ENCODE data around the gene EXOSC5. TPM values are rescaled to one million over a fixed set of nuclear protein-coding genes. Genes with fewer than 3 reads are reported as not detected.

The EXOSC5 gene
- total and polyA plus RNA-seq, 4 experiments from 2014 or later: 18.2 to 58.6 (median 34.7) TPM

DNA sequence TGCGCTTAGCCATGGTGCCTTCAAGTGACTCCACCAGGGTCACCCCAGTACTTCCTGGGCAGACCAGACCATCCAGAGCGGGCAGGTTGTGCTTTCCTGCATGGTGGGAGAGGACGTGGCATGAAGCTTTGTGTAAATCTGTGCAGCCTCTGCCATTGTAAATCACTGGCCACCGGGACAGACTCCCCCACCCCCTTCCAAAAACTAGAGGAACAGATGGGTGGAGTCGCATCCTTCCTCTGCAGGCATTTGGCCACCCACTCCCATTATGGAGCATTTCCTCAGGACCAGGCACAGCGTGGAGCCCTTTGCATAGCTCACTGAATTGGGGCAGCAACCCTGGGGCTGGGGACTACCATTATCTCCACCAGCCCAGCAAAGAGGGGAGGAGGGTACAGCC lies 8.6 kb upstream of the EXOSC5 start:
- peaks cover 14 to 35% (median 25%) of the 10 kb centered on the region in 4 donors for H3K4me1 Mint-ChIP-seq
- Histone ChIP-seq H3K27ac (ENCODE audit: low read depth, low read length) (no peak overlapping the region), H3K9me3 (ENCODE audit: control insufficient read depth in 1 of 2, low read length in 2 of 2) (no peaks in the 10 kb centered on the region), H3K36me3 (ENCODE audit: insufficient read depth, low read length) (peaks cover 3% of the 10 kb centered on the region), H3K27me3 (ENCODE audit: insufficient read depth, low read length) (no peaks in the 10 kb centered on the region), H3K4me3 (ENCODE audit: low read length in 2 of 2) (no peak overlapping the region), H3K4me1 (ENCODE audit: insufficient read depth, low read length) (peaks cover 4% of the 10 kb centered on the region)
- H3K4me3 Mint-ChIP-seq: no peak overlapping the region
- ChIA-PET CTCF (ENCODE audit: partially characterized antibody) (interaction anchor here (1.2 kb wide), 1 partner anchor 41 kb away, joined by 3 read pairs; no protein-coding TSS in a partner anchor), POLR2A (ENCODE audit: partially characterized antibody) (no interaction called here)
- DNase-seq: no peak
- no peak overlapping the region for H3K27ac Mint-ChIP-seq
- H3K27me3 Mint-ChIP-seq: no peaks in the 10 kb centered on the region
- peaks cover 8 to 24% of the 10 kb centered on the region in 2 donors for H3K36me3 Mint-ChIP-seq
- no peaks in the 10 kb centered on the region for H3K9me3 Mint-ChIP-seq
- intact Hi-C loops (cut with micrococcal nuclease): no loop called here

DNA sequence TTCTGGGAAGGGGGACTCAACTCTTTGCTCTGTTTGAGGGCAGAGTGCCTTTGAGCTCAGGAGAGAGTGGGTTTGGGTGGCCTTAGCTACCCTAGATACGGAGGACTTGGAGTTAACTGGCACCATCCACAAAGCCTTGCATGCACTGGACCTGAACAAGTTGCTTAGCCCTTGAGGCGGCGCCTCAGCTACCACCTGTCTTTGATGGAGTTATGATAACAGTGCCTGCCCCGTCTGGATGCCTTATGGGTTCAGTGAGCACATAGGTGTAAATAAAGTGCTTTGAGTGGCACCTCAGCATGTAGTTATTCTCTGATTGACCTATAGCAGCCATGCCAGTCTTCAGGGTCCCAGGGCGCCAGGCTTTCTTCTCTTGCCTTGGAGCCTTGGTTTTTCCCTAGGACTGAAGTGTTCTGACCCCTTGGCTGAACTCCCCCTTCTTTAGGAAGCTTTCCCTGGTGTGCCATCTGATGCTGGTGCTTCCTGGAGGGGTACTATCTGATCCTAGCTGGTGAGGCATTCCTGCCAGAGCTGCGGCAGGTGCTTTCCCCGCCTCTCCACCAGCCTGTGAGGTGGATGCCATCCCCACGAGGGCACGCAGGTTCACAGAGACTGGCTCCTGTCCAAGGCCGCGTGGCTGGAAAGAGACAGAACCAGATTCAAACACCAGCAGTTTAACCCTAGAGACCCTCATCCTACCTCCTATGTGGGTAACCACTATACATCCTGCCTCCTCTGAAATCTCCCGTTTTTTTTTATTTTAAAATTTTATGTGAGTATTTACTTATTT lies 6.2 kb upstream of the EXOSC5 start:
- Mint-ChIP-seq H3K36me3 (peaks cover 4 to 15% of the 10 kb centered on the region in 2 donors), H3K9me3 (no peaks in the 10 kb centered on the region), H3K27ac (no peak overlapping the region), H3K27me3 (no peaks in the 10 kb centered on the region), H3K4me1 (peaks cover 15 to 36% (median 23%) of the 10 kb centered on the region in 4 donors), H3K4me3 (no peak overlapping the region)
- intact Hi-C loops (cut with micrococcal nuclease): no loop called here
- Histone ChIP-seq H3K36me3 (ENCODE audit: insufficient read depth, low read length) (no peaks in the 10 kb centered on the region), H3K27me3 (ENCODE audit: insufficient read depth, low read length) (no peaks in the 10 kb centered on the region), H3K27ac (ENCODE audit: low read depth, low read length) (no peak overlapping the region), H3K4me1 (ENCODE audit: insufficient read depth, low read length) (peaks cover 10% of the 10 kb centered on the region), H3K4me3 (ENCODE audit: low read length in 2 of 2) (no peak overlapping the region), H3K9me3 (ENCODE audit: control insufficient read depth in 1 of 2, low read length in 2 of 2) (no peaks in the 10 kb centered on the region)
- ChIA-PET POLR2A (ENCODE audit: partially characterized antibody) (interaction anchor here (0.7 kb wide), 1 partner anchor 331 kb away, joined by 3 read pairs; no protein-coding TSS in a partner anchor), CTCF (ENCODE audit: partially characterized antibody) (no interaction called here)
- no peak for DNase-seq

DNA sequence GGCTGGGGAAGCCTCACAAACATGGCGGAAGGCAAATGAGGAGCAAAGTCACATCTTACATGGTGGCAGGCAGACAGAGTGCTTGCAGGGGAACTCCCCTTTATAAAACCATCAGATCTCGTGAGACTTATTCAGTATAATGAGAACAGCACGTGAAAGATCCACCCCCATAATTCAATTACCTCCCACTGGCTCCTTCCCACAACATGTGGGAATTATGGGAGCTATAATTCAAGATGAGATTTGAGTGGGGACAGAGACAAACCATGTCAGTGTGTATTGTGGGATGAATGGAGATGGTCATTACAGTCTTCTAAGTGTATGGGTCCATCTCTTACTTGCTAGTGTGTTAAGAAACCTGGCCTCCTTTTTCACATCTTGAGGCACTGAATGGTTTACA lies 4.9 kb upstream of the EXOSC5 start:
- intact Hi-C loops (cut with micrococcal nuclease): no loop called here
- H3K4me1 Mint-ChIP-seq: peaks cover 19 to 47% (median 29%) of the 10 kb centered on the region in 4 donors
- no peak overlapping the region for H3K27ac ChIP-seq (ENCODE audit: low read depth, low read length)

DNA sequence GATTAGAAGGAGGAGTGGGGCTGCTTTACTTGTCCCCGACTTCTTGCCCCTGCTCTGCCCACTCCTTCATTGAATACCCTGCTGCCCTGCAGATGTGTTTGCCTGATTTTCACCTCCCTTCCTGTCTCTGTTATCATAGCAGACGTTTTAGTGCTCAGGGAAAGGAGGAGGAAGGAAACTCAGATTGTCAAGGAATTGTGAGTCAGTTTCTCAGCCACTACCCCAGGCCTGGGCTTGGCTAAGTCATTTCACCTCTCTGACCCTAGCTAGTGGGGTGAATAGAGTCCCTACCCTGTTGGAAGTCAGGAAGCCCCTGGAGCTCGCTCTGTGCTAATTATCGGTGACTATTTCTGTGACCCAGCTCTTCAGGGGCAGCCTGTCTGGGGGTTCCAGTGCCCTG lies 4.3 kb upstream of the EXOSC5 start:
- H3K4me3 Mint-ChIP-seq: peak overlapping the region in 1 of 8 donors; percentile 32
- no peaks in the 10 kb centered on the region for H3K36me3 ChIP-seq (ENCODE audit: insufficient read depth, low read length)
- H3K27me3 ChIP-seq (ENCODE audit: insufficient read depth, low read length): no peaks in the 10 kb centered on the region
- H3K4me1 Mint-ChIP-seq: peaks cover 19 to 50% (median 30%) of the 10 kb centered on the region in 4 donors
- peaks cover 18% of the 10 kb centered on the region for H3K4me1 ChIP-seq (ENCODE audit: insufficient read depth, low read length)
- H3K9me3 Mint-ChIP-seq: no peaks in the 10 kb centered on the region
- no peaks in the 10 kb centered on the region for H3K9me3 ChIP-seq (ENCODE audit: control insufficient read depth in 1 of 2, low read length in 2 of 2)
- no peak overlapping the region for H3K27ac ChIP-seq (ENCODE audit: low read depth, low read length)
- ChIA-PET CTCF (ENCODE audit: partially characterized antibody) (interaction anchor here (1.4 kb wide), 2 partner anchors 30 to 32 kb away, joined by 3 read pairs; no protein-coding TSS in a partner anchor), POLR2A (ENCODE audit: partially characterized antibody) (no interaction called here)
- no peak for DNase-seq
- H3K27me3 Mint-ChIP-seq: no peaks in the 10 kb centered on the region
- H3K4me3 ChIP-seq (ENCODE audit: low read length in 2 of 2): no peak overlapping the region
- peaks cover 4 to 22% of the 10 kb centered on the region in 2 donors for H3K36me3 Mint-ChIP-seq
- intact Hi-C loops (cut with micrococcal nuclease): no loop called here
- H3K27ac Mint-ChIP-seq: peak overlapping the region in 3 of 7 donors; percentile 30 to 86 (median 49)

More for the DNA sequence above, 4.9 kb upstream of the EXOSC5 start:
- no peaks in the 10 kb centered on the region for H3K9me3 ChIP-seq (ENCODE audit: control insufficient read depth in 1 of 2, low read length in 2 of 2)
- CTCF ChIA-PET (ENCODE audit: partially characterized antibody): interaction anchor here (1.4 kb wide), 2 partner anchors 30 to 32 kb away, joined by 3 read pairs; no protein-coding TSS in a partner anchor
- H3K9me3 Mint-ChIP-seq: no peaks in the 10 kb centered on the region
- H3K36me3 Mint-ChIP-seq: peaks cover 4 to 24% of the 10 kb centered on the region in 2 donors
- DNase-seq: no peak
- peak overlapping the region in 1 of 8 donors; percentile 25 for H3K4me3 Mint-ChIP-seq
- H3K4me1 ChIP-seq (ENCODE audit: insufficient read depth, low read length): peaks cover 14% of the 10 kb centered on the region
- no peaks in the 10 kb centered on the region for H3K27me3 ChIP-seq (ENCODE audit: insufficient read depth, low read length)
- no peak overlapping the region for H3K4me3 ChIP-seq (ENCODE audit: low read length in 2 of 2)
- POLR2A ChIA-PET (ENCODE audit: partially characterized antibody): no interaction called here
- peak overlapping the region in 3 of 7 donors; percentile 18 to 86 (median 30) for H3K27ac Mint-ChIP-seq
- H3K27me3 Mint-ChIP-seq: no peaks in the 10 kb centered on the region
- H3K36me3 ChIP-seq (ENCODE audit: insufficient read depth, low read length): no peaks in the 10 kb centered on the region

DNA sequence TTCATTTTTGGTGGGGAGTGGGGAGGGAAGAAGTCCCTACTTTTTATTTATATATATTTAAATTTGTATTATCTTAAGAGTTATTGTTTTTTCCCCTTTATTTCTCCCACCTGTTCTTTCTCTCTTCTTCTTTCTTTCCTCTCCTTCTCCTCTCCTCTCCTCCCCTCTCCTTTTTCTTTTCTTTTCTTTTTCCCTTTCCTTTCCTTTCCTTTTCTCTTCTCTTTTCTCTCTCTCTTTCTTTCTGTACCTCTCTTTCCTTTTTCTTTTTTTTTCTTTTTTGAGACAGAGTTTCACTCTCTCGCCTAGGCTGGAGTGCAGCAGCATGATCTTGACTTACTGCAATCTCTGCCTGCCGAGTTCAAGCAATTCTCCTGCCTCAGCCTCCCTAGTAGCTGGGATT lies 2.4 kb upstream of the EXOSC5 start:
- H3K4me3 ChIP-seq (ENCODE audit: low read length in 2 of 2): no peak overlapping the region
- Mint-ChIP-seq H3K27me3 (no peaks in the 10 kb centered on the region), H3K9me3 (no peaks in the 10 kb centered on the region), H3K4me1 (peaks cover 27 to 65% (median 41%) of the 10 kb centered on the region in 4 donors), H3K36me3 (peaks cover 11 to 25% of the 10 kb centered on the region in 2 donors), H3K27ac (peak overlapping the region in 5 of 7 donors; percentile 32 to 98 (median 52)), H3K4me3 (peak overlapping the region in 6 of 8 donors; percentile 8 to 99 (median 94))
- intact Hi-C loops (cut with micrococcal nuclease): loop anchor here (5.0 kb wide), 1 partner anchor 148 kb away; no protein-coding TSS in a partner anchor
- H3K36me3 ChIP-seq (ENCODE audit: insufficient read depth, low read length): no peaks in the 10 kb centered on the region
- ChIA-PET CTCF (ENCODE audit: partially characterized antibody) (interaction anchor here (0.6 kb wide), 1 partner anchor 52 kb away, joined by 3 read pairs; no protein-coding TSS in a partner anchor), POLR2A (ENCODE audit: partially characterized antibody) (interaction anchor here (1.0 kb wide), 1 partner anchor 47 kb away, joined by 4 read pairs; no protein-coding TSS in a partner anchor)
- H3K4me1 ChIP-seq (ENCODE audit: insufficient read depth, low read length): peaks cover 31% of the 10 kb centered on the region
- H3K27ac ChIP-seq (ENCODE audit: low read depth, low read length): no peak overlapping the region
- no peak for DNase-seq
- no peaks in the 10 kb centered on the region for H3K27me3 ChIP-seq (ENCODE audit: insufficient read depth, low read length)
- H3K9me3 ChIP-seq (ENCODE audit: control insufficient read depth in 1 of 2, low read length in 2 of 2): no peaks in the 10 kb centered on the region

DNA sequence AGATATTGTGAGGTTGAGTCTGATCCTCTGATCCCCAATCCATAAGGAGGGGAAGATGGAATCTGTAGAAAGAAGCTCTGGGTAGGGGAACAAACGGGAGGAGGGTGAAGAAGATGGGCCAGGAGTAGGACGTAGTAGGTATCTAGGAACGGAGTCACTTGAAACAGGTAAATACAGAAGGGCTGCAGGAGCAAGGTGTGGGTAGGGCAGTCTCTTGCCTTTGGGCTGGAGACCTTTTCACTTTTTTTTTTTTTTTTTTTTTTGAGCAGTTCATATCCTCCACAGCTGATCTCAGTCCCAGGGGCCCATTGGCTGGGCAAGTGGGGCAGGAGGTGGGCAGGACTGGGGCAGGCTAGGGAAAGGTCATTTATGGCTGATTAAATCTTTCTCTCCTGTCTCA lies 1.9 kb upstream of the EXOSC5 start:
- no peak overlapping the region for H3K27ac ChIP-seq (ENCODE audit: low read depth, low read length)
- H3K36me3 ChIP-seq (ENCODE audit: insufficient read depth, low read length): no peaks in the 10 kb centered on the region
- peaks cover 27 to 65% (median 41%) of the 10 kb centered on the region in 4 donors for H3K4me1 Mint-ChIP-seq
- ChIA-PET CTCF (ENCODE audit: partially characterized antibody) (no interaction called here), POLR2A (ENCODE audit: partially characterized antibody) (interaction anchor here (0.5 to 1.1 kb wide), 4 partner anchors 22 to 46 kb away, joined by 3 to 4 read pairs (median 4); partner anchors contain the start of genes B9D2 and TMEM91)
- peak overlapping the region; percentile 20 to 100 (median 98) for H3K27ac Mint-ChIP-seq
- no peaks in the 10 kb centered on the region for H3K27me3 ChIP-seq (ENCODE audit: insufficient read depth, low read length)
- DNase-seq: no peak
- intact Hi-C loops (cut with micrococcal nuclease): loop anchor here (5.0 kb wide), 1 partner anchor 148 kb away; no protein-coding TSS in a partner anchor
- no peaks in the 10 kb centered on the region for H3K27me3 Mint-ChIP-seq
- peaks cover 31% of the 10 kb centered on the region for H3K4me1 ChIP-seq (ENCODE audit: insufficient read depth, low read length)
- H3K4me3 ChIP-seq (ENCODE audit: low read length in 2 of 2): no peak overlapping the region
- no peaks in the 10 kb centered on the region for H3K9me3 ChIP-seq (ENCODE audit: control insufficient read depth in 1 of 2, low read length in 2 of 2)
- H3K9me3 Mint-ChIP-seq: no peaks in the 10 kb centered on the region
- H3K36me3 Mint-ChIP-seq: peaks cover 11 to 25% of the 10 kb centered on the region in 2 donors
- H3K4me3 Mint-ChIP-seq: peak overlapping the region; percentile 8 to 100 (median 98)

DNA sequence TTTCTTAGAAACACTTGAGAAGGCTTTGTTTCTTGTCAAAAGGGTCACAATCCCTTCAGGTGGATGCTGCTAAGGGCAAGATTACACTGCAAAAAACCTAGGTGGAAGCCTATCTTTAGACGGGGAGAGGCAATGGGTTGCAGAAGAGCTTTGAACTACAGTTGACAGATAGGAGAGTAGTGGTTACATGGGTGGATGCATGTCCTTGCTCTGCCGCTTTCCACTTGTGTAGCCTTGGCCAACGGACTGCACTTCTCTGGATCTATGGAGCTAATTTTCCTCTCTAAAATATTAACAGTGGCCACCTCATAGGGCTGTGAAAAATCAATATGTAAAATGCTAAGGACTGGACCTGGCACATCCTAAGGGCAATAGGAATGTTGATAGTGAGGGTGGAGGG lies 1.4 kb upstream of the EXOSC5 start:
- peak overlapping the region in 1 of 2 donors; percentile 80 for H3K4me3 ChIP-seq (ENCODE audit: low read length in 2 of 2)
- Mint-ChIP-seq H3K27ac (peak overlapping the region; percentile 29 to 100 (median 99)), H3K4me3 (peak overlapping the region; percentile 94 to 100 (median 98)), H3K27me3 (no peaks in the 10 kb centered on the region), H3K9me3 (no peaks in the 10 kb centered on the region), H3K4me1 (peaks cover 28 to 61% (median 41%) of the 10 kb centered on the region in 4 donors), H3K36me3 (peaks cover 11 to 23% of the 10 kb centered on the region in 2 donors)
- ChIA-PET POLR2A (ENCODE audit: partially characterized antibody) (interaction anchor here (0.5 to 1.2 kb wide), 5 partner anchors 22 to 135 kb away, joined by 3 to 5 read pairs (median 4); partner anchors contain the start of genes B9D2 and TMEM91), CTCF (ENCODE audit: partially characterized antibody) (no interaction called here)
- no peaks in the 10 kb centered on the region for H3K27me3 ChIP-seq (ENCODE audit: insufficient read depth, low read length)
- DNase-seq: no peak
- H3K9me3 ChIP-seq (ENCODE audit: control insufficient read depth in 1 of 2, low read length in 2 of 2): no peaks in the 10 kb centered on the region
- peaks cover 31% of the 10 kb centered on the region for H3K4me1 ChIP-seq (ENCODE audit: insufficient read depth, low read length)
- H3K27ac ChIP-seq (ENCODE audit: low read depth, low read length): peak overlapping the region; percentile 93
- no peaks in the 10 kb centered on the region for H3K36me3 ChIP-seq (ENCODE audit: insufficient read depth, low read length)
- intact Hi-C loops (cut with micrococcal nuclease): loop anchor here (5.0 kb wide), 1 partner anchor 149 kb away; no protein-coding TSS in a partner anchor

Data from CD4-positive, alpha-beta memory T cell (primary cell).